ENCODE data around the gene RERG.

Gene RERG

DNA sequence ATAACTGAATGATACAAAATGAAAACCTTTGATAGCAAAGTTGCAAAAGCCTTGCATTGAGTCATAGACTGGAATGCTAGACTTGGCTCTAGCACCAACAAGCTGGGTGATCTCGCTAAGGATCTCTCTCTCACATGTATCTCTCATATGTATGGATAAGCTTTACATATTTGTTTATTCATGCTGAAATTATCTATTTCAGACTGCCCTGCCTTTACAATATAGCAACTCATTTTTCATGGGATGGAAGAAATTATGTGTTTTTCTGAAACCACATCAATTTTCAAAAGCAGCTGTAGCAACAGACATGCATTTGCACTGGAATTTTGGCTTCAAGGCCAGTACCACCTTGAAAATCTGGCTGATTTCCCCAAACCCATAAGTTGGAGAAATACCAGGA, 11.4 kb downstream of the RERG start:
- Histone ChIP-seq H3K4me3 (ENCODE audit: low read length) (no peak overlapping the region), H3K4me1 (ENCODE audit: insufficient read depth, low read length) (no peaks in the 10 kb centered on the region), H2AFZ (ENCODE audit: low read depth, low read length) (no peak overlapping the region), H3K9me3 (ENCODE audit: low read length) (no peaks in the 10 kb centered on the region), H3K27me3 (ENCODE audit: insufficient read depth, low read length) (no peaks in the 10 kb centered on the region), H3K36me3 (ENCODE audit: insufficient read depth, low read length) (no peaks in the 10 kb centered on the region)

- Histone ChIP-seq H3K27me3 (ENCODE audit: insufficient read depth, low read length) (no peaks in the 10 kb centered on the region), H3K4me1 (ENCODE audit: insufficient read depth, low read length) (no peaks in the 10 kb centered on the region), H3K9me3 (ENCODE audit: low read length) (no peaks in the 10 kb centered on the region), H3K36me3 (ENCODE audit: insufficient read depth, low read length) (no peaks in the 10 kb centered on the region), H2AFZ (ENCODE audit: low read depth, low read length) (no peak overlapping the region), H3K4me3 (ENCODE audit: low read length) (no peak overlapping the region)
These were observed 12.2 kb downstream of the RERG start for GRCh38 chr12:15208871-15209656.

DNA sequence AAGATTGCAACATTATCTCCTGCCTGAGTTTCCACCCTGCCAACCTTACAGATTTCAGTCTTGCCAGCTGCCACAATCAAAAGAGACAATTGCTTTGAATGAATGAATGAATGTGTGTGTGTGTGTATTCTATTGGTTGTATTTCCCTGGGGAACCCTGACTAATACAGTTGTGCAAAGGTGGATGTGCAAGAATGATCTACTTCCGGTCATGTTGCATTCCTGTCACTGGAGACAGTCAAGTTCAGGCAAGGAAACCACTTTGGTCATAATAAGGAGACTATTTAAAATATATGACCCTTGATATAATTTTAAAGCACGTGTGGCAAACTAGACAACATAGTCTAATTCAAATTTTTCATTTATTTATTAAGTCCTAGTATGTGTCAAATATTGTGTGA, 13.1 kb downstream of the RERG start:
- Histone ChIP-seq H3K4me1 (ENCODE audit: insufficient read depth, low read length) (no peaks in the 10 kb centered on the region), H3K4me3 (ENCODE audit: low read length) (no peak overlapping the region), H3K36me3 (ENCODE audit: insufficient read depth, low read length) (no peaks in the 10 kb centered on the region), H2AFZ (ENCODE audit: low read depth, low read length) (no peak overlapping the region), H3K9me3 (ENCODE audit: low read length) (no peaks in the 10 kb centered on the region), H3K27me3 (ENCODE audit: insufficient read depth, low read length) (no peaks in the 10 kb centered on the region)

DNA sequence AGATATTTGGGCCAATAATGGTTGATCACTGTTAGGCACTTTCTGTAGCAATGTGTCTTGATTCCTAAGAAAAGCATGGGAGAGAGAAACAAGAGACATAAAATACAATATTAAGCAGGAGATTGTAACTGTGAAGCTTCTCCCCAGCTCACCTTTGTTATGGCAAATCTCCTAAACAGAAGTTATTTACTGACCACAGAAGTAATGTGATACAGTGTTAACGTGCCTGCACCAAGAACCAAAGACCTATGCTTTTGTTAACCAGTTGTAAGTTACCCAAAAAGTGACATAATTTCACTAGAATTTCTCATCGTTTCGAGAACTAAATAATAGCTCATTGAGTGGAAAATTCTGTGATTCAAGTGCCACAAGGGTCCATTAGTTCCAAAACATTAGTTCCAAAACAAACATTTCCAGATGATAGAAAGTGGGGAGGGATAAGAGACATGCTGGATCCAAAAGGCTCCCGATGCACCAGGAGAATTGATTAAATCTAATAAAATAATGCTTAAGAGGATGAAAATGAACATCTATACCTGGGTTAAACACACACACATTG, 14.3 kb downstream of the RERG start:
- Histone ChIP-seq H2AFZ (ENCODE audit: low read depth, low read length) (no peak overlapping the region), H3K9me3 (ENCODE audit: low read length) (no peaks in the 10 kb centered on the region), H3K36me3 (ENCODE audit: insufficient read depth, low read length) (no peaks in the 10 kb centered on the region), H3K4me1 (ENCODE audit: insufficient read depth, low read length) (no peaks in the 10 kb centered on the region), H3K27me3 (ENCODE audit: insufficient read depth, low read length) (no peaks in the 10 kb centered on the region), H3K4me3 (ENCODE audit: low read length) (no peak overlapping the region)

DNA sequence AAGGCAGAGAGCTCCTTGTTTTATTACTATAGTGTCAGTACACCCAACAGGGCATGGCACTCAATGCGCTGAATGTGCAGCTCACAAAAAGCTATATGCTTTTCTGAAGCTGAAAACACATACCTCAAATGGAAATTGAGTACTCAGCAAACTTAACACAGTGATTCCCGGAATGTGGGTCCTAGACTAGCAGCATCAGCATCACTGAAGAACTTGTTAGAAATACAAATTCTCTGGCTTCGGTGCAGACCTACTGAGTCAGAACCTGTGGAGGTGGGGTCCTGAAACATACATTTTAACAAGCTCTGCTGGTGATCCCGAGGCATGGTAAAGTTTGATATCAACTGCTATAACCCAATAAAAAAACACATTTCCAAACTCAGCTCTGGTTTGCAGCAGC, 14.9 kb downstream of the RERG start:
- no peaks in the 10 kb centered on the region for H3K9me3 ChIP-seq (ENCODE audit: low read length)
- H3K27me3 ChIP-seq (ENCODE audit: insufficient read depth, low read length) = no peaks in the 10 kb centered on the region
- no peaks in the 10 kb centered on the region for H3K4me1 ChIP-seq (ENCODE audit: insufficient read depth, low read length)
- no peak overlapping the region for H2AFZ ChIP-seq (ENCODE audit: low read depth, low read length)
- no peaks in the 10 kb centered on the region for H3K36me3 ChIP-seq (ENCODE audit: insufficient read depth, low read length)
- H3K4me3 ChIP-seq (ENCODE audit: low read length) = no peak overlapping the region

- Histone ChIP-seq H3K9me3 (ENCODE audit: low read length) (no peaks in the 10 kb centered on the region), H2AFZ (ENCODE audit: low read depth, low read length) (no peak overlapping the region), H3K36me3 (ENCODE audit: insufficient read depth, low read length) (no peaks in the 10 kb centered on the region), H3K4me3 (ENCODE audit: low read length) (no peak overlapping the region), H3K4me1 (ENCODE audit: insufficient read depth, low read length) (no peaks in the 10 kb centered on the region), H3K27me3 (ENCODE audit: insufficient read depth, low read length) (no peaks in the 10 kb centered on the region)
These were observed 15.7 kb downstream of the RERG start for GRCh38 chr12:15205341-15206010.

- H2AFZ ChIP-seq (ENCODE audit: low read depth, low read length) = no peak overlapping the region
- H3K4me3 ChIP-seq (ENCODE audit: low read length) = no peak overlapping the region
- H3K4me1 ChIP-seq (ENCODE audit: insufficient read depth, low read length) = no peaks in the 10 kb centered on the region
- no peaks in the 10 kb centered on the region for H3K9me3 ChIP-seq (ENCODE audit: low read length)
- H3K27me3 ChIP-seq (ENCODE audit: insufficient read depth, low read length) = no peaks in the 10 kb centered on the region
- H3K36me3 ChIP-seq (ENCODE audit: insufficient read depth, low read length) = no peaks in the 10 kb centered on the region
These were observed 19.8 kb downstream of the RERG start for GRCh38 chr12:15201456-15201855.

GRCh38 chr12:15201056-15201455, 20.2 kb downstream of the RERG start:
- Histone ChIP-seq H2AFZ (ENCODE audit: low read depth, low read length) (no peak overlapping the region), H3K4me3 (ENCODE audit: low read length) (no peak overlapping the region)

DNA sequence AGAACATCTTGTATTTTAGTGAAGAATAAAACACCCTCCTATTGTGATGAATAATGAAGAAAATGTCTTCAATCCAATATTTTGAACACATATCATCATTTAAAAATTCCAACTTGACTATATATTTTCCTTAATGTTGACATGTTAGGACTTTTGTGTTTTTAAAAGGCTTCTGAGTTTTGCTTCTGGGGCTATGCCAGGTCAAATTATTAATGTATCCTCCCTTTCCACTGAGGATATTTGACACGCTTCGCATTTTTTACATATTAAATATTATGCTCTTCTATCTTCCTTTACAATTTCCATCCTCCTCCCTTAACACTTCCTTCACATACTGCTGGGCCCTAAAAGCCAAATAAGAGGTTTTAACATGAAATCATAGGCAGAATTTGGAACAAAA, 20.6 kb downstream of the RERG start:
- no peak overlapping the region for H2AFZ ChIP-seq (ENCODE audit: low read depth, low read length)
- H3K4me1 ChIP-seq (ENCODE audit: insufficient read depth, low read length) = no peaks in the 10 kb centered on the region
- no peaks in the 10 kb centered on the region for H3K9me3 ChIP-seq (ENCODE audit: low read length)
- H3K36me3 ChIP-seq (ENCODE audit: insufficient read depth, low read length) = no peaks in the 10 kb centered on the region
- no peaks in the 10 kb centered on the region for H3K27me3 ChIP-seq (ENCODE audit: insufficient read depth, low read length)
- no peak overlapping the region for H3K4me3 ChIP-seq (ENCODE audit: low read length)

More at GRCh38 chr12:15201056-15201455, 20.2 kb downstream of the RERG start:
- Histone ChIP-seq H3K27me3 (ENCODE audit: insufficient read depth, low read length) (no peaks in the 10 kb centered on the region), H3K36me3 (ENCODE audit: insufficient read depth, low read length) (no peaks in the 10 kb centered on the region), H3K4me1 (ENCODE audit: insufficient read depth, low read length) (no peaks in the 10 kb centered on the region), H3K9me3 (ENCODE audit: low read length) (no peaks in the 10 kb centered on the region)

DNA sequence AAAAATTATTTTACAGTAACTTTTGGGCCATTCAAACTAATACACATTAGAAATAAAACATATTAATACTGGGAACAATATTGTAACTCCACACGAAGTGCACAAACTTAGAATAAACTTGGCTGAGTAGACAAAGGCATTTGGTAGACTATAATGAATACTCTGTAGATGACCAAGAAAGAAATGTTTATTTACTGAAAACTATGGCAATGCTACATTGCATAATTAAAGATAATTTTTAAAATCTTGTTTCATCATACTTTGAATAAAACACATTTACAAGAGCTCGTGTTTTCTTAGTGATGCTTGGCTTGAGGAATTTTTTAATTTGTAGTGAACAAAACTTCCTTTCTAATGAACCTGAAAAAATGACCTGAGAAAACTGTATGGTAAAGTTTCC, 21.3 kb downstream of the RERG start:
- no peak overlapping the region for H2AFZ ChIP-seq (ENCODE audit: low read depth, low read length)
- H3K36me3 ChIP-seq (ENCODE audit: insufficient read depth, low read length) = no peaks in the 10 kb centered on the region
- no peaks in the 10 kb centered on the region for H3K27me3 ChIP-seq (ENCODE audit: insufficient read depth, low read length)
- no peak overlapping the region for H3K4me3 ChIP-seq (ENCODE audit: low read length)
- no peaks in the 10 kb centered on the region for H3K4me1 ChIP-seq (ENCODE audit: insufficient read depth, low read length)
- H3K9me3 ChIP-seq (ENCODE audit: low read length) = no peaks in the 10 kb centered on the region

- Histone ChIP-seq H2AFZ (ENCODE audit: low read depth, low read length) (no peak overlapping the region), H3K36me3 (ENCODE audit: insufficient read depth, low read length) (no peaks in the 10 kb centered on the region), H3K4me3 (ENCODE audit: low read length) (no peak overlapping the region), H3K9me3 (ENCODE audit: low read length) (no peaks in the 10 kb centered on the region), H3K27me3 (ENCODE audit: insufficient read depth, low read length) (no peaks in the 10 kb centered on the region), H3K4me1 (ENCODE audit: insufficient read depth, low read length) (no peaks in the 10 kb centered on the region)
These were observed 24.3 kb downstream of the RERG start for GRCh38 chr12:15196678-15197505.

DNA sequence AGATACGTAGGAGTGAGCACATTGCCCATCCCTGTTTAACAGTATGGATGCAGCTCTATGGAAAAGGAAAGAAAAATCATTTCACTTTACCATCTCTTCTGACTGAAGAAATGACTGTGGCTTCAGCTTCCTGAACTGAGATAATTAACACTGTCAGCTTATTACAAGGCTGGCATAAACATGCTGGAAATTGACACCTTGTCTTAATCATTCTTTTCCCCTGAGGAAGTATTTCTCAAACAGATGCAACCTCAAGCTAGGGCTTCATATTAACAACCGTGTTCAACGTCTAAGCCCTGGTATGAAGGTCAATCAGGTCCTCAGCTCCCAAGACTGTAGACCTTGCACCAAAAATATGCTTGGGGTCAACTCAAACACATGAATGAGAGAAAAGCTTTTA, 25.0 kb downstream of the RERG start:
- H3K27me3 ChIP-seq (ENCODE audit: insufficient read depth, low read length) = no peaks in the 10 kb centered on the region
- no peak overlapping the region for H3K4me3 ChIP-seq (ENCODE audit: low read length)
- H3K4me1 ChIP-seq (ENCODE audit: insufficient read depth, low read length) = no peaks in the 10 kb centered on the region
- no peaks in the 10 kb centered on the region for H3K9me3 ChIP-seq (ENCODE audit: low read length)
- H2AFZ ChIP-seq (ENCODE audit: low read depth, low read length) = no peak overlapping the region
- H3K36me3 ChIP-seq (ENCODE audit: insufficient read depth, low read length) = no peaks in the 10 kb centered on the region
